MM.1S (cell line): Measurements from ENCODE around the gene AGPAT3.

Experiments used
- EZH2 ChIP-seq: fragments of 300-600 bp; sonication (generic); optimal IDR thresholded peaks from 2 replicates; pipeline ENCODE3; 2017; ENCODE audit warnings: low read depth, mild to moderate bottlenecking, antibody characterized with exemption, low read length, mixed read lengths
- TF ChIP-seq, protein P1 (sequence below): fragments of 300-600 bp; sonication (generic); IDR thresholded peaks from 2 replicates; pipeline ENCODE4 v1.5.1; 2016; ENCODE audit warnings: antibody characterized with exemption, low read length, mixed read lengths

DNA sequence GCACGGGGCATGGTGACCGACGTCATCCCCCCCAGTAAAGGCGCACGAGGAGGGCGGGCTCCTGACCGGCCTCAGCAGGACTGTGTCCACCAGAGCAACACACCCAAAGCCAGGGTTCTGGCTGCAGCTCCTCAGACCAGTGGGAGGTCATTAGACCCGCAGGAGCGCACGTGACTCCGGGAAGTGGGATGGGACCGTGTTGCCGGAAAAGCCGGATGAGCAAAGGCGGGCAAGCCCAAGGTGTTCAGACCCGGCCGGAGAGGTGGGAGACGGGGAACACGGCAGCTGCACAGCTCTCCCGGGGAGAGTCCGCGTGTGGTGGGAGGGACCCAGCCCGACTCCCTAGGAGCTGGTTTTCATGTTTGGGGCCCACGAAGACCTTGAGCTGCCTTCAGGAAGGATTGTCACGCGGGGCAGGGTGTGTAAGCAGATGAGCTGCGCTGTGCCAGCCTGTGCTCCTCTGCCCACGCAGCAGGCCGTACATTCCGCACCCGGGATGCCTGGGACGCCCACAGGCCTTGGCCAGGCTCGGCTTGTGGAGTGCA, 126.5 kb downstream of the AGPAT3 start:
- TF ChIP-seq, protein P1, sequence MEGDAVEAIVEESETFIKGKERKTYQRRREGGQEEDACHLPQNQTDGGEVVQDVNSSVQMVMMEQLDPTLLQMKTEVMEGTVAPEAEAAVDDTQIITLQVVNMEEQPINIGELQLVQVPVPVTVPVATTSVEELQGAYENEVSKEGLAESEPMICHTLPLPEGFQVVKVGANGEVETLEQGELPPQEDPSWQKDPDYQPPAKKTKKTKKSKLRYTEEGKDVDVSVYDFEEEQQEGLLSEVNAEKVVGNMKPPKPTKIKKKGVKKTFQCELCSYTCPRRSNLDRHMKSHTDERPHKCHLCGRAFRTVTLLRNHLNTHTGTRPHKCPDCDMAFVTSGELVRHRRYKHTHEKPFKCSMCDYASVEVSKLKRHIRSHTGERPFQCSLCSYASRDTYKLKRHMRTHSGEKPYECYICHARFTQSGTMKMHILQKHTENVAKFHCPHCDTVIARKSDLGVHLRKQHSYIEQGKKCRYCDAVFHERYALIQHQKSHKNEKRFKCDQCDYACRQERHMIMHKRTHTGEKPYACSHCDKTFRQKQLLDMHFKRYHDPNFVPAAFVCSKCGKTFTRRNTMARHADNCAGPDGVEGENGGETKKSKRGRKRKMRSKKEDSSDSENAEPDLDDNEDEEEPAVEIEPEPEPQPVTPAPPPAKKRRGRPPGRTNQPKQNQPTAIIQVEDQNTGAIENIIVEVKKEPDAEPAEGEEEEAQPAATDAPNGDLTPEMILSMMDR, result no peak
- TF ChIP-seq EZH2, result no peak
